ENCODE results near the gene TSPAN15.

- TF ChIP-seq CTCF (conservative IDR thresholded peaks at IDR 0.05) (no peak), EZH2 (IDR thresholded peaks at IDR 0.05; ENCODE audit: low read depth) (no peak)
Measured at GRCh38 chr10:69459101-69459790, 8.0 kb downstream of the TSPAN15 start.
